RPMI8226 (cell line): ENCODE measurements around the gene ARHGEF12.
"Not testable (repeated sequence)": the region's sequence is repeated elsewhere in the genome, so short reads cannot be mapped to it uniquely, and the experiment has no call there.

Experiments used
- DNase-seq: peaks from one replicate; pipeline ENCODE4 v3.0.0-alpha.2; 2015

ARHGEF12 gene

DNA sequence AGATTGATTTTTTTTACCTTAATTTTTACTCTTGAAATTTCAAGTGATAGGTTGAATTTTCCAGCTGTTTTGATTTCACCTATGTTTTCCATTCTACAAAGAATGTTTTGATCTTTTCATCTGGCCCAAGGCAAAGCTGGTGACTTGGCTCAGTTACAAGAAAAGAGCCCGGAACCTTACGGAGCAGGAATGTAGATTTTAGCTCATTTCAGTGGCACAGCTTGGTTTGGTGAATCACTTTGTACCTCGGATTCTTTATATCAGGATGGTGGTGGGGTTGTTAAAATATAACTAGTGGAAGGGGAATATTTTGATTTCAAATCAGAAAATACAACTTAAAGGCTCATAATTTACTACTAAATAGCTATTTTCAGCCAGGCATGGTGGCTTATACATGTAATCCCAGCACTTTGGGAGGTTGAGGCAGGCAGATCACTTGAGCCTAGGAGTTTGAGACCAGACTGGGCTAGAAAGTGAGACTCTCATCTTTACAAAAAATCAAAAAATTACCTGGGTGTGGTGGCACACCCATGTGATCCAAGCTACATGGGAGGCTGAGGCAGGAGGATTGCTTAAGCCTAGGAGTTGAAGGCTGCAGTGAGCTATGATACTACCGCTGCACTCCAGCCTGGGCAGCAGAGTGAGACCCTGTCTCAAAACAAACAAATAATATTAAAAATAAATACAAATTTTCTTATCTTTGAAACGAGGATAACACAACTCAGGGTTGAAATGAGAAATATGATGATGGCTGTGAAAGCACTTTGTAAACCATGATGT, 166.0 kb downstream of the ARHGEF12 start:
- DNase-seq: no peak

- DNase-seq: not testable (repeated sequence)
These were observed 167.3 kb downstream of the ARHGEF12 start for GRCh38 chr11:120503529-120503928.

GRCh38 chr11:120505801-120506425, 169.7 kb downstream of the ARHGEF12 start:
- DNase-seq: no peak

GRCh38 chr11:120509346-120510053, 173.3 kb downstream of the ARHGEF12 start:
- no peak for DNase-seq

DNA sequence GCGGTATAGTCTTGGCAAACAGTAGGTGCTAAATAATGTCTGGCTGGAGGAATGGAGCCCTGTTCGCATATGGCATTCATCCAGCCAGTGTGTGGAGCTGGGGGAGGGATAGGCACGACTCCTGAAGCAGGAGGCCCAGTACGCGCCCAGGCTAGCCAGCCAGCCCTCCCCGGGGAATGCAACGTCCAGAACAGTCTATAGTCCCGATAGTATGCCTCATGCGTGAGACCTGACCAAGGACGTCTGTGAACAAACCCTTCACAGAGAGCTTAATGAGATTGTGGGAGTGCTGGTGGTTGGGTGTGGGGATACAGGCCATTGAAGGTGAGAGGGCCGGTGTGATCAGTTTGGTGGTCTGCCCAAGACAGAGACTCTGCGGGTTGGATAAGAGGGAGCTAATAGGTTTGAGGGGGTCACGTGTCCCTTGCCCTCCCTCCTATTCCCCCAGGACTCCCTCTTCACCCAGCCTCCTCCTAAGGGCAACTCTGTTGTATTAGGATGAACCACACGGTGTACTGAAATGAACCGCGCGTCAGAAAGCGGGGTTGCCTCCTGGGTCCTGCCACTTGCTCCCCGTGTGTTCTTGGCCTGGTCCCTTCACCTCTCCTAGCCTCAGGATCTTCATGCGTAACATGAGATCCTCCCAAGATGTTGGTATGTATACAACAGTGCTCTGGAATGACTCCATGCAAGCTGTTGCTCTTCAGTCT, 174.3 kb downstream of the ARHGEF12 start:
- DNase-seq: no peak

GRCh38 chr11:120511116-120511819, 175.1 kb downstream of the ARHGEF12 start, which contains the start of gene GRIK4:
TSS of gene GRIK4 (plus strand) at chr11:120511748. CDS start at chr11:120660319, 148,571 bp downstream.
- DNase-seq: peak; percentile 76

DNA sequence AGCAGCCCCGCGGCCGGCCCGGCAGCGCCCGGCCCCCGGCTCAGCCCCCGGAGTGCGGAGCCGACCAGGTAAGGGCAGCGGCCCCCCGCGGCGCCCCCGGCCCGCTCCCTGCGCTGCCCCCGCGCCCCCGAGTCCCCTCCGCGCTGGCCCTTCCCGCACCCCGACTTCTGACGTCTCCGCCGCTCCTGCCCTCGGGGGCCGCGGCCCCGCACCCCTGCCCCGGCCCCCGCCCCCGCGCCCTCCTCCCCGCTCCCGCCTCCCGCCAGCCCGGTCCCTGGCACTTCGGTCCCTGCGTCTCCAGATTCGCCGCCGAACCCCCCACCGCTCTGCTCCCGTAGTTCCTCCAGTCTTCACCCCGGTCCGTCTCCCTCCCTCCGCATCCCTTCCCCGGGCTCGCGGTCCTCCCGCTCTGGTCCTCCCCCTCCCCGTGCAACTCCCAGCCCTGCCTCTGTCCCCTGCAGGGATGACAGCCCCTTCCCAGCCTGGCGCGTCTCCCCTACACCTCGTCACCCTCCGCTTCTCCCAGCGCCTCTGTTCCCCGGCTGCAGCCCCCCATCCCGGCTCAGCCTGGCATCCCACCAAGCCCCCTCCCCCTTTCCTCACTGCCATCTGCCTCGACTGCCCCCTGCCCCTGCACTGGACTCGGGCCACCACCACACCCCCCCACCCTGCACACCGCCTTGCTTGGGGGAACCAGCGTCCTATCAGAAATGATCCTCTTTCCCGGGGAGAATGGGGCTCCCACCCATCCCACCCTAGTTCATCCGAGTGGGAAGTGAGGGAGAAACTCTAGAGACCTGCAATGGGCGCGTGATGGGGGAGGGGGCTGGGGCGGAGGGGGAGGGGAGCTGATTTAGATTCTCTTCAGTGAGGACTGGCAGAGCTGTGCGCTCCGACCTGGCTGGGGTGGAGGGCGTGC, 175.9 kb downstream of the ARHGEF12 start:
- DNase-seq: no peak

DNA sequence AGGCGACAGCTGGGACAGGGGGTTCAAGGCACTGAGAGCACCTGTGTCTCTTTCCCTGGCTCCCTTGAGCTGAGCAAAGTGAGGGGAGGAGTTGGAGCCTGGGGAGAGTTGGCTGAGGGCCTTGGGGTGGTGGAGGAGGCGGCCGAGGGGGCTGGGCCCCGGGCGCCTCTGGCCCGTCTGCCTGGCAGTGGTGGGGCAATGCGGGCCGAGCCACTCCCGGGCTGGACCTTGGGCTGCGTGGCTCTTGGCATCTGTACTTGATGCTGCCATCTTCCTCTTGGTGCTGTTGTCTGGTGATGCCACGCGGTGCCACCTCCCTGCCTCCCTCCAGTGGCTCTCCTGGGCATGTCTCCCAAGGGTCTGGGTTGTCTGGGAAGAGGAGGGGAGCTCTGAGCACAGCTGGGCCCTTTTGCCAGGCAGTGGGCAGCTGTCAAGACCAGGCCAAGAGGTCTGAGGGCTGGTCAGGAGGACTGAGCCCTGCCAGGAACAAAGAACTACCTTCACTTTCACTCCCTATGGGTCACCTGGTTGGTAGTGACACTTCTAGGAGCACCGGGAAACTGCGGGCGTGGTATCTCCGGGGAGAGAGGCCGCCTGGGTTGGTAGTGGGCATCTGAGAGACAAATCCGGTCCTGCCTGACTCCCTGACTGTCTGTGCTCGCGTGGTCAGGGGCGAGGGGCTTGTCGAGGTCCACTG, 176.7 kb downstream of the ARHGEF12 start:
- DNase-seq: no peak

GRCh38 chr11:120513436-120514315, 177.5 kb downstream of the ARHGEF12 start:
- no peak for DNase-seq

GRCh38 chr11:120514541-120515121, 178.4 kb downstream of the ARHGEF12 start:
- DNase-seq: no peak

DNA sequence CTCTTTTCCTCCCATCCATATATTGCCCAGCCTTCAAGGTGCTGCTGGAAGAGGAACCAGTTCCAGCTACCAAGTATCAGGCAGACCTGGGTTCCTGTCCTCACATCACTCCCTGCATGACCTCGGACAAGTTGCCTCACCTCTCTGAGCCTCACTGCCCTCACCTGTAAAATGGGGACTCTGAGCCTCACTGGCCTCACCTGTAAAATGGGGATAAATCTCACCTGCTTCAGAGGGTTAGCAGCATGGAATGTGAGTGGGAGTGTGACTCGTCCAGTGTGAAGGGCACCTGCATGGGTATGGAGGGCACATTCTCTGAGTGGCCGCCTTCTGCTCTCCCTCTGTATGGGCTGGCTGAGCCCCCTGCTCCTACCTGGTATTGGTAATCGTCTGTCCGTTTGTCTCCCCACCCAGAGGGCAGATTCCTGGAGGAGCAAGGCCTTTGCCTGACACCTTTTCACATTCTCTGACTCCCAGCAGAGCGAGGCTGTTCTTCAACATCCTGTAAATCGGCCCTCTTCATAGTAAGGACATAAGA, 179.0 kb downstream of the ARHGEF12 start:
- no peak for DNase-seq

- no peak for DNase-seq
These were observed 180.5 kb downstream of the ARHGEF12 start for GRCh38 chr11:120516461-120517389.

- DNase-seq: no peak
These were observed 181.2 kb downstream of the ARHGEF12 start for GRCh38 chr11:120517390-120517761.

- no peak for DNase-seq
These were observed 181.6 kb downstream of the ARHGEF12 start for GRCh38 chr11:120517801-120518291.

DNA sequence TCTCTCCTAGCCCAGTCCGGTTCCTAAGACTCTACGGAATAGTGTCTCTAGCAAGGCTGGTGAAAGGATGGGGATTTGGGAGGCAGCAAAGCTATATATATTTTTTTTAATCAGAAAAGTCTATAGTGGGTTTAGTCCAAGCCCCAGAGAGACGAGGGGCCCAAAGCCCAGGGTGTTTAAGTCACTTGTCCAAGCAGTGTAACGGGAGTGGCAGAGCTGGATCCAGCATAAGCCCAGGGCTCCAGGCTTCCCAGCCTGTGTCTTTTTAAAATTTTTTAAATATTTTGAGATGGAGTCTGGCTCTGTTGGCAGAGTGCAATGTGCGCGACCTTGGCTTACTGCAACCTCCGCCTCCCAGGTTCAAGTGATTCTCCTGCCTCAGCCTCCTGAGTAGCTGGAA, 182.1 kb downstream of the ARHGEF12 start:
- DNase-seq: no peak

DNA sequence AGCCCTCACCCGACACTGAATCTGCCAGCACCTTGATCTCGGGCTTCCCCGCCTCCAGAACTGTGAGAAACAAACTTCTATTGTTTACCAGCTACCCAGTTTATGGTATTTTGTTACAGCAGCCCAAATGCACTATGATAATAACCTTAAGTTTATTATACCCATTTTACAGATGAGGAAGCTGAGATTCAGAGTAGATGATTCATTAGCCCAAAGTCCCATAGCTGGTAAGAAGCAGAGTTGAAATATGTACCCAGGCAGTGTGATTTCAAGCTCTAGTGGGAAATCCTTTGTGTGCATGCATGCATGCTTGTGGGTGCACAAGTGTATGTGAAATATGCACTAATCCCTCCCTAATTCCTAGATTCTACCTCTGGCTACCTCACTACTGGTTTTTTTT, 183.3 kb downstream of the ARHGEF12 start:
- no peak for DNase-seq

GRCh38 chr11:120520091-120520822, 184.0 kb downstream of the ARHGEF12 start:
- no peak for DNase-seq
